HG02970 (cell line): ENCODE data around the gene DIO1.

ENCODE experiments used
- ATAC-seq: cut with Tn5 transposase; IDR thresholded peaks from one replicate; pipeline ENCODE4 v1.9.1; 2021; ENCODE audit warnings: mild to moderate bottlenecking, moderate library complexity, moderate number of reproducible peaks; ENCODE audit not compliant: unreplicated experiment, low FRiP score

Gene DIO1

DNA sequence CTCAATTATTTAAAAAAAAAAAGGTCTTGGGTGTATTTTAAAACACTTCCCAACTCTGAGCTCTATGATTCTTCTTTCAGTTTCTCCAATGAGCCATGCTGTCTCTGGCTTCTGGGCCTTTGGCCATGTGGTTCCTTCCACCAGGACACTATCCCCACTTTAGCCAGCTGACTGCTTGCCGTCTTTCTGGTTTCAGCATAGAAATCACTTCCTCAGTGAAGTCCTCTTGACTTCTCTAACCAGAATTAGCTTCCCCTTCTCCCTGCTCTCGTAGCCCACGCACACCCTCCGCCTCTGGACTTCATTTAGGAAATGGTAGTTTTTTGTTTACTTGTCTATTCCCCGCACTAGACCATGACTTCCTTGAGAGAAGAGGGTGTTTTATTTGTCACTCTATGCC lies 1.1 kb upstream of the DIO1 start:
- ATAC-seq: no peak

- no peak for ATAC-seq
Observed at GRCh38 chr1:53894644-53895043, 657 bp downstream of the DIO1 start.

DNA sequence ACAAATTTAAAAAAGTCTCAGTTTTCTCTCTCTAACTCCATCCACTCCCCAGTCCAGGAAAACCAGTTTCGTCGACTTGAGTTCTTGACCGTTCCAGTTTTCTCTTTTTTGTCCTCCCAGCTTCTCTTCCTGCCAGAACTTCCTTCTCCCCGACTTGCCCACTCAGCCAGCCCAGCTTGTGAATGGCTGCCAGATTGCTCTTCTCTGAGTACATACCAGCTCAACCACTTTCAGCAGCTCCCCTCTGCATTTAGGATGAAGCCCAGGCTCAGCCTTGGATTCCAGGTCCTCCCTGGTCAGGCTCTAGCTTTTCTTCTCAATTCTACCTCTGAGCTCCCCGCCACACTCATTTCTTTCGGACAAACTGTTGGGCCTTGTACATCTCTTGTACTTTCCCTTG lies 1.4 kb downstream of the DIO1 start:
- ATAC-seq: no peak

GRCh38 chr1:53896635-53897229 lies 2.7 kb downstream of the DIO1 start:
- ATAC-seq: no peak

DNA sequence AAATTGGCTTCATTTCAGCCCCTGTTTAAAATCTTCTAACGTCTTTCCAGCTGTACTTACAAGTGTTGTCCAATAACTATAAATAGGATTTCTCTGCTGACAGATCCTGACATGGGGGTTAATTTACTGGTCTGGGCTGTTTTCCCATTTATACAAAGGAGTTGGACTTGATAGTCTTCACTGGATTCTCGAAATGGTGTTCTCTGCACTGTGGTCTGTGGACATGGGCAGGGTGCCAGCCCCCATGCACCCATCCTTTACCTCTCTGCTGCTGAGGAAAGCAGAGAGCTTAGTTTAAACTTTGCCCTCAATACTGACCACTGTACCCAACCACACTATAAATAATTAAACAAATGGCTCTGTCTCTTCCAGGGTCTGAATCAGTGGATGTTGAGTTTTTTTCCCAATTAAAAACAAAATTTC lies 5.2 kb downstream of the DIO1 start:
- ATAC-seq: no peak

DNA sequence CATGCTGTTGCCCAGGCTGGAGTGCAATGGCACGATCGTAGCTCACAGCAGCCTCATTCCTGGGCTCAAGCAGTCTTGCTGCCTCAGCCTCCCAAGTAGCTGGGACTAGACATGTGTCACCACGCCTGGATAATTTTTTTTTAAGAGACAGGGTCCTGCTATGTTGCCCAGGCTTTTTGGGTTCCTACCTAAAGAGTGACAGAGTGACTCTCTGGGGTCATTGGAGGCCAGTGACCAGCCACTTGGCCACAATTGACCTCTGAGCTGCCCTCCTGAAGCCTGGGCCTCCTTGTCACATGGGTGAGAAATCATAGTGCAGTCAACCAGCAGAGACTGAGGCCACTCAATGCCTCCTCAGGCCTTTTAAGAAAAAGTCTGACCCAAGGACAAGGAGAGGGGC lies 5.7 kb downstream of the DIO1 start:
- no peak for ATAC-seq

- no peak for ATAC-seq
Observed at GRCh38 chr1:53902235-53903138, 8.5 kb downstream of the DIO1 start.

GRCh38 chr1:53905509-53905908 lies 11.5 kb downstream of the DIO1 start:
- ATAC-seq: no peak

- ATAC-seq: no peak
Observed at GRCh38 chr1:53906121-53906520, 12.1 kb downstream of the DIO1 start.

- no peak for ATAC-seq
Observed at GRCh38 chr1:53909946-53910345, 16.0 kb downstream of the DIO1 start.

GRCh38 chr1:53911442-53911841 lies 17.5 kb downstream of the DIO1 start:
- ATAC-seq: no peak

- ATAC-seq: no peak
Observed at GRCh38 chr1:53913352-53914033, 19.5 kb downstream of the DIO1 start.

DNA sequence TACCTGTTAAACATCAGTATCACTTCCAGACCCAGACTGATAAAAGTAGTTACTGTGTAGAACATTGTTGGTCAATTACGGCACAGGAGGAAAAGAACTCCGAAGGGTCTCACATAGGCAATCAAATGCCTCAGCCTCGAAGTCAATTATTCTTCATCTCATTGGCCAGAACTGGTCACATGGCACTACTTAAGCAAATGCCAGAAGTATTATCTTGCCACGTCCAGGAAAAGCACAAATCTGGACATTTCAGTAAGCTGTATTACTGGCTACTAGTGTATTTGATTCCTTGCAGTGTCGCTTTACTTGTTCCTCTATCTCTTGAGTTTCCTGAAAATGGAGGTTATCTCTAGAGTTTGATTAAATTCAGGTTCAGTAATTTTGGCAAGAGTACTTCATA lies 24.4 kb downstream of the DIO1 start:
- no peak for ATAC-seq

DNA sequence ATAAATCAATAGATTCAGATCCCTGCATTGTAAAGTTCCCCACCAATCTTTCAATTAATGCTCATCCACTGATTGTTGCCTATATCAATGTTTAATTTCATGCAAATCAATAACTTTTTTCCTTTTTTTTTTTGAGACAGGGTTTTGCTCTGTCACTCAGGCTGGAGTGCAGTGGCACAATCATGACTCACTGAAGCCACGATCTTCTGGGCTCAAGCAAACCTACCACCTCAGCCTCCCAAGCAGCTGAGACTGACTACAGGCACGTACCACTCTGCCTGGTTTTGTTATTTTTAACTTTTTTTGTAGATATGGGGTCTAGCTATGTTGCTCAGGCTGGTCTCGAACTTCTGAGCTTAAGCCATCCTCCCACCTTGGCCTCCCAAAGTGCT lies 25.7 kb downstream of the DIO1 start:
- ATAC-seq: no peak

- no peak for ATAC-seq
Observed at GRCh38 chr1:53927376-53927881, 33.4 kb downstream of the DIO1 start.

- no peak for ATAC-seq
Observed at GRCh38 chr1:53929246-53929960, 35.4 kb downstream of the DIO1 start.

GRCh38 chr1:53930932-53931331 lies 36.9 kb downstream of the DIO1 start:
- ATAC-seq: no peak

GRCh38 chr1:53931523-53931922 lies 37.5 kb downstream of the DIO1 start:
- ATAC-seq: no peak

GRCh38 chr1:53934170-53934765 lies 40.3 kb downstream of the DIO1 start:
- no peak for ATAC-seq

DNA sequence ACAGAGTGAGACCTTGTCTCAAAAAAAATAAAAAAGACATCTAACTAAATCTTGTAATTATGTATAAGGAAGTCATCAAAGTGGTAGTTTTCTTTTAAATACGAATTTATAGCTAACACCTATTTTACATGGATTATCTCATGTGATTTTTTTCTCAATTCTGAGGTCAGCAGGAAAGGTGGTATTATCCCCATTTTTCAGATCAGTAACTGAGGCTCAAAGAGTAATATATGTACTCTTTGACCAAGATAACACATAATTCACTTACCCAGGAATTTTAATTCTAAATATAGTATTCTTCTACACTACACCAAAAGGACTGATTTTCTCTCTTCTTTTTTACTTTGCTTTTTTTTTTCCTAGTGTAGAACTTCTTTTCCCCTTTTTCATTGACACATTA lies 42.4 kb downstream of the DIO1 start:
- ATAC-seq: no peak
